GM21528 (cell line): ENCODE measurements around the gene CDC14B.
"Not testable (repeated sequence)": the region's sequence is repeated elsewhere in the genome, so short reads cannot be mapped to it uniquely, and the experiment has no call there.

Source experiments
- ATAC-seq: cut with Tn5 transposase; IDR thresholded peaks from one replicate; pipeline ENCODE4 v1.9.1; 2021; ENCODE audit warnings: mild to moderate bottlenecking, moderate library complexity; ENCODE audit not compliant: unreplicated experiment, low FRiP score

CDC14B gene

GRCh38 chr9:96596601-96597111 lies 23.0 kb downstream of the CDC14B start:
- ATAC-seq = no peak

- ATAC-seq = no peak
These were observed 32.0 kb downstream of the CDC14B start for GRCh38 chr9:96587338-96588315.

GRCh38 chr9:96585426-96585825 lies 34.2 kb downstream of the CDC14B start:
- no peak for ATAC-seq

- ATAC-seq = not testable (repeated sequence)
These were observed 37.4 kb downstream of the CDC14B start for GRCh38 chr9:96582199-96582598.

GRCh38 chr9:96581786-96582185 lies 37.9 kb downstream of the CDC14B start:
- no peak for ATAC-seq

GRCh38 chr9:96581301-96581700 lies 38.3 kb downstream of the CDC14B start:
- no peak for ATAC-seq

- ATAC-seq = no peak
These were observed 44.7 kb downstream of the CDC14B start for GRCh38 chr9:96574931-96575351.

GRCh38 chr9:96574455-96574854 lies 45.2 kb downstream of the CDC14B start:
- ATAC-seq = no peak

GRCh38 chr9:96567203-96567700 lies 52.4 kb downstream of the CDC14B start:
- peak; percentile 53 for ATAC-seq

- ATAC-seq = peak; percentile 89
These were observed 53.0 kb downstream of the CDC14B start for GRCh38 chr9:96566498-96567202.

GRCh38 chr9:96565671-96566497 lies 53.8 kb downstream of the CDC14B start:
- ATAC-seq = no peak

GRCh38 chr9:96564217-96564616 lies 55.4 kb downstream of the CDC14B start:
- ATAC-seq = no peak

- no peak for ATAC-seq
These were observed 60.2 kb downstream of the CDC14B start for GRCh38 chr9:96559339-96559943.

- ATAC-seq = no peak
These were observed 61.7 kb downstream of the CDC14B start for GRCh38 chr9:96557921-96558320.

- no peak for ATAC-seq
These were observed 62.8 kb downstream of the CDC14B start for GRCh38 chr9:96556701-96557461.

- no peak for ATAC-seq
These were observed 63.9 kb downstream of the CDC14B start for GRCh38 chr9:96555567-96556386.

GRCh38 chr9:96554801-96555566 lies 64.7 kb downstream of the CDC14B start:
- ATAC-seq = no peak

- no peak for ATAC-seq
These were observed 65.3 kb downstream of the CDC14B start for GRCh38 chr9:96554326-96554725.
